ENCODE data around the gene RAI14. TPM values are rescaled to one million over a fixed set of nuclear protein-coding genes. Genes with fewer than 3 reads are reported as not detected.
"Not testable (repeated sequence)": the region's sequence is repeated elsewhere in the genome, so short reads cannot be mapped to it uniquely, and the experiment has no call there.

The RAI14 gene
- total RNA-seq, 2 donors from 2014 or later = 25.7 to 27.5 TPM

DNA sequence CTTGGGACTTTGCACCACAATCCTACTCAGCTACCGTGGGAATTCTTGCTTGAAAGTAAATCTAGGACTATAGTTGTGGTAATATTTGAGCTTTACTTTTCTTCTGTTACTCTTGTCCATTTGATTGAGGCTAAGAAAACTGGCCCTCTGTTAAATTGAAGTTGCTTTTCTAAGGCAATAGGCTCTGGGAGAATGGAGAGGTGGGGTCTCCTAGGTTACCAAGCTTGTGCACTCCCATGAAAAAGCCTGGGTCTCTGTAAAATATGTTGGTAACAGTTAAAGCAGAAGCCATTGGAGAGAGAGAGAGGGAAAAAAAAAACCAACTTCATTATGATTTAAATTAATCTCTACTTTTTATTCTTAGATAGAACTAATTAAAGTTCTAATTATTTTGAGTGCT is 68.6 kb downstream of the RAI14 start:
- no peaks in the 10 kb centered on the region for H3K27me3 ChIP-seq
- no peaks in the 10 kb centered on the region for H3K9me3 ChIP-seq
- intact Hi-C loops (cut with DNase I) = no loop called here
- WGBS, 2 donors = 85 to 93% methylated on average over 1 of the region's 1 CpG
- ATAC-seq (no peak), DNase-seq (no peak)
- no peaks in the 10 kb centered on the region for H3K36me3 ChIP-seq (replicated peaks in 1 of 2; ENCODE audit: insufficient read depth in 1 of 2, low read depth in 2 of 2)
- no peak overlapping the region for H3K4me3 ChIP-seq
- no peak for TF ChIP-seq POLR2A (IDR thresholded peaks at IDR 0.05)
- TF ChIP-seq, protein P1, sequence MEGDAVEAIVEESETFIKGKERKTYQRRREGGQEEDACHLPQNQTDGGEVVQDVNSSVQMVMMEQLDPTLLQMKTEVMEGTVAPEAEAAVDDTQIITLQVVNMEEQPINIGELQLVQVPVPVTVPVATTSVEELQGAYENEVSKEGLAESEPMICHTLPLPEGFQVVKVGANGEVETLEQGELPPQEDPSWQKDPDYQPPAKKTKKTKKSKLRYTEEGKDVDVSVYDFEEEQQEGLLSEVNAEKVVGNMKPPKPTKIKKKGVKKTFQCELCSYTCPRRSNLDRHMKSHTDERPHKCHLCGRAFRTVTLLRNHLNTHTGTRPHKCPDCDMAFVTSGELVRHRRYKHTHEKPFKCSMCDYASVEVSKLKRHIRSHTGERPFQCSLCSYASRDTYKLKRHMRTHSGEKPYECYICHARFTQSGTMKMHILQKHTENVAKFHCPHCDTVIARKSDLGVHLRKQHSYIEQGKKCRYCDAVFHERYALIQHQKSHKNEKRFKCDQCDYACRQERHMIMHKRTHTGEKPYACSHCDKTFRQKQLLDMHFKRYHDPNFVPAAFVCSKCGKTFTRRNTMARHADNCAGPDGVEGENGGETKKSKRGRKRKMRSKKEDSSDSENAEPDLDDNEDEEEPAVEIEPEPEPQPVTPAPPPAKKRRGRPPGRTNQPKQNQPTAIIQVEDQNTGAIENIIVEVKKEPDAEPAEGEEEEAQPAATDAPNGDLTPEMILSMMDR (IDR thresholded peaks at IDR 0.05) = no peak
- H3K4me1 ChIP-seq = no peaks in the 10 kb centered on the region
- no peak overlapping the region for H3K27ac ChIP-seq

DNA sequence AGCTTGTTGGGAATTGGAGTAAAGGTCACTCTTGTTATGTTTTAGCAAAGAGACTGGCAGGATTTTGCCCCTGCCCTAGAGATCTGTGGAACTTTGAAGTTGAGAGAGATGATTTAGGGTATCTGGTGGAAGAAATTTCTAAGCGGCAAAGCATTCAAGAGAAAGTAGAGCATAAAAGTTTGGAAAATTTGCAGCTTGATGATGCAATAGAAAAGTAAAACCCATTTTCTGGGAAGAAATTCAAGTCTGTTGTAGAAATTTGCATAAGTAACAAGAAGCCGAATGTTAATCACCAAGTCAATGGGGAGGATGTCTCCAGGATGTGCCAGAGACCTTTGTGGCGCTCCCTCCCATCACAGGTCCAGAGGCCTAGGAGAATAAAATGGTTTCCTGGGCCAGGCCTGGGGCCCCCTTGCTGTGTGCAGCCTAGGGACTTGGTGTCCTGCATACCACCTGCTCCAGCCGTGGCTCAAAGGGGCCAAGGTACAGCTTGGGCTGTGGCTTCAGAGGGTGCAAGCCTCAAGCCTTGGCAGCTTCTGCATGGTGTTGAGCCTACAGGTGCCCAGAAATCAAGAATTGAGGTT is 71.1 kb downstream of the RAI14 start:
- H3K27ac ChIP-seq; H3K9me3 ChIP-seq; H3K27me3 ChIP-seq; H3K4me3 ChIP-seq; DNase-seq; H3K36me3 ChIP-seq (replicated peaks in 1 of 2; ENCODE audit: insufficient read depth in 1 of 2, low read depth in 2 of 2); intact Hi-C loops (cut with DNase I); ATAC-seq; H3K4me1 ChIP-seq: not testable (repeated sequence)
- WGBS, 2 donors = 93 to 100% methylated on average over 4 of the region's 4 CpGs

DNA sequence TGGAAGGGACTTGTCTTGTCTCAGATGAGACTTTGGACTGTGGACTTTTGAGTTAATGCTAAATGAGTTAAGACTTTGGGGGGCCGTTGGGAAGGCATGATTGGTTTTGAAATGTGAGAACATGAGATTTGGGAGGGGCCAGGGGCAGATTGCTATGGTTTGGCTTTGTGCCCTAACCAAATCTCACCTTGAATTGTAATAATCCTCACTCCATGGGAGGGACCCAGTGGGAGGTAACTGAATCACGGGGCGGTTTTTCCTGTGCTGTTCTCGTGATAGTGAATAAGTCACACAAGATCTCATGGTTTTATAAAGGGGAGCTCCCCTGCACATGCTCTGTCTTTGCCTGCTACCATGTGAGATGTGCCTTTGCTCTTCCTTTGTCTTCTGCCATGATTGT is 72.1 kb downstream of the RAI14 start:
- no peaks in the 10 kb centered on the region for H3K4me1 ChIP-seq
- DNase-seq (no peak), ATAC-seq (no peak)
- intact Hi-C loops (cut with DNase I) = no loop called here
- H3K9me3 ChIP-seq = no peaks in the 10 kb centered on the region
- H3K36me3 ChIP-seq (replicated peaks in 1 of 2; ENCODE audit: insufficient read depth in 1 of 2, low read depth in 2 of 2) = no peaks in the 10 kb centered on the region
- WGBS, 2 donors = 84 to 88% methylated on average over 4 of the region's 4 CpGs
- TF ChIP-seq POLR2A (IDR thresholded peaks at IDR 0.05) = no peak
- TF ChIP-seq, protein P1 (IDR thresholded peaks at IDR 0.05) = no peak
- no peaks in the 10 kb centered on the region for H3K27me3 ChIP-seq
- no peak overlapping the region for H3K27ac ChIP-seq
- H3K4me3 ChIP-seq = no peak overlapping the region

DNA sequence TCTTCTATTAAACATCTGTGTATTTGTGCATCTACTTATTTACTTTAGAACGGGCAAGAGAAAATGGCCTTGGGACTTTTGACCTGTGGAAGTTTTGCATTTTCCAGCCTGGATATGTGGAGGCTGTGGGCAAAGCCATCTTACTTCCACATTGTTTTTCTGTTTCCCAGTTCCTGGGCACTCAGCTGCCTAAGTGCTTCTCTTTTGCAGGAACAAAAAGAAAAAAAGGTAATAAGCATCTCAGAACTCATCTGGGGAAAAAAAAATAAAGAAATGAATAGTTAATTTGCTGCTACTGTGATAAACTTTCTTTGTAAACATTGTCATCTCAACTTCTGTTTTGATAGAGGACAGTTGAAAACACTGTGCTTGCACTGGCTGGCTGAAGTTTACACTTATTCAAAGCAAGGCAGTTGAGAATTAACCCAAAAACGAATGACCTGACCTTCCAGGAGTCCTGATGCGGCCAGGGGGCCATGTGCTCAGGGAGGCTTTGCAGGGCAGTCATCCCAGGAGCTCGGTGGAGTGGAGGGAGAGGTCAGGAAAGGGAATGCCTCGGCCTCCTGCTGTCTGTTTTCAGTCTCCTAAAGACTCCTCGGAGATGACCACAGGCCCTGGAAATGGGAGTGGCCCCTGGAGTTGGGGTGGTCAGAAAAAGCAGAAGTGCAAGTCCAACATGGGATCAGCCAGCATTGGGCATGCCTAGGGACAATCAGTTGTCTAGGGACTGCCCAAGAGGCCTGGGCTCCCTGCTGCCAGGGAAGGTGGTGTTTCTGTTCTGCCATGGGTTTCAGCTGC is 75.5 kb downstream of the RAI14 start:
- intact Hi-C loops (cut with DNase I) = no loop called here
- Histone ChIP-seq H3K4me1 (no peaks in the 10 kb centered on the region), H3K36me3 (replicated peaks in 1 of 2; ENCODE audit: insufficient read depth in 1 of 2, low read depth in 2 of 2) (no peaks in the 10 kb centered on the region), H3K27me3 (no peaks in the 10 kb centered on the region), H3K4me3 (no peak overlapping the region), H3K27ac (no peak overlapping the region), H3K9me3 (no peaks in the 10 kb centered on the region)
- WGBS, 2 donors = 59 to 64% methylated on average over 6 of the region's 6 CpGs
- no peak for TF ChIP-seq POLR2A (IDR thresholded peaks at IDR 0.05)
- DNase-seq (no peak), ATAC-seq (no peak)

DNA sequence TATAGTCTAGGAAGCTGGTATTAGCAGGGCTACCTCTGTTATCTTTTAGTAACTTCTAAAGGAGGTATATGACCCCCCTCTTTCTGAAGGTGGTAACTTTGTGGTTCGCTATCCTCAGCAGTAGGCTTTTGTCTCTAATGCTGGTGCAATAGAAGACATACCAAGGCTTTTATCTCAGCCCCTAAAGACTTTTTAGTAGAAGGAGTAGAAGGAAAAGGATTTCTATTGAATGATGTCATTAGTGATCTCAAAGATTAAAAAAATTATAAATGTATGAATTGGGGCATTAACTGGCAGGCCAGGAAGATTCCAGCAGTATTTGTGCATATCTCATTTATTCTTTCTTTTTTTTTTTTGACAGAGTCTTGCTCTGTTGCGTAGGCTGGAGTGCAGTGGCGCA is 78.2 kb downstream of the RAI14 start:
- Histone ChIP-seq H3K36me3 (replicated peaks in 1 of 2; ENCODE audit: insufficient read depth in 1 of 2, low read depth in 2 of 2) (no peaks in the 10 kb centered on the region), H3K4me3 (no peak overlapping the region), H3K9me3 (no peaks in the 10 kb centered on the region), H3K4me1 (peaks cover 3% of the 10 kb centered on the region), H3K27ac (no peak overlapping the region), H3K27me3 (no peaks in the 10 kb centered on the region)
- TF ChIP-seq, protein P1 (IDR thresholded peaks at IDR 0.05) = no peak
- no peak for TF ChIP-seq POLR2A (IDR thresholded peaks at IDR 0.05)
- no peak for ATAC-seq
- intact Hi-C loops (cut with DNase I) = no loop called here
- no peak for DNase-seq
- WGBS, 2 donors = 89 to 95% methylated on average over 3 of the region's 3 CpGs

Data from body of pancreas (tissue), 4 donors.